ENCODE results near the gene SV2B.

Gene SV2B

DNA sequence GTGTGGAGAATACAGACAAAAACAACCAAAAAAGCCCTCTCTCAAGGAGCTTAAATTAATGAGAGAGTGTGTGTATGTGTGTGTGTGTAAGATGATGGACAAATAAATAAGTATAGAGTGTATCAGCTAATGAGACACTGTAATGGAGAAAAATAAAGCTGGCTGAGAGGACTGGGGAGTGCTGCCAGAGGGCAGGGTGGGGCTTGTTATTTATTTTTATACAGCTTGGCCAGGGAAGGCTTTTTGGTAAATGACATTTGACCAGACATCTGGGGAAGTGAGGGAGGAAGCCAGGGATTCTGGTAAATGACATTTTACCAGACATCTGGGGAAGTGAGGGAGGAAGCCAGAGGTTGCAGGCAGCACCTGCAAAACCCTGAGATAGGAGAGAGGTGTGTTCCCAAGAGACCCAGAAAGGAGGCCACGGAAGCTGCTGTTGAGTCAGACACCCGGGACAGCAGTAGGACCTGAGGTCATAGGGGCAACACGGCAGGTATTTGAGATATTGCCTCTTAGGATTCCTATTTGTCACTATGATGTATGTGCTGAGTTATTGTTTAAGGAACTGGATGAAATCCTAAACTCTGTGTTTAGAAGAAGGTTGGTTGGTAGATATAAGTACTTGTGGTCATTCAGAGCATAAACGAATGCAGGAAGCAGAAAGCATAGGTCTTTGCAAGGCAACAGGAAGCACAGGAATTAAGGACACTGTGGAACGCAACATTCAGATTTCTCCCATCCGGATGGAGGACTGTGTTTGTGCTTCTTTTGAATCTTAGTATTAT, 2.7 kb downstream of the SV2B start:
- Histone ChIP-seq H2BK120ac (ENCODE audit: insufficient read depth, low read length, poor library complexity) (no peak overlapping the region), H4K91ac (ENCODE audit: low read depth, low read length) (no peak overlapping the region), H3K4me3 (ENCODE audit: low read depth, low read length) (no peak overlapping the region), H3K23ac (ENCODE audit: low read length) (no peak overlapping the region), H2AK5ac (ENCODE audit: low read length) (no peak overlapping the region), H4K12ac (ENCODE audit: low read depth, low read length) (no peak overlapping the region), H3K18ac (ENCODE audit: low read length) (no peak overlapping the region), H3K9ac (ENCODE audit: low read length) (no peak overlapping the region), H3K4ac (ENCODE audit: low read depth, low read length) (no peak overlapping the region), H3K9me3 (ENCODE audit: insufficient read depth, low read depth, low read length) (peaks cover 4% of the 10 kb centered on the region), H2BK12ac (ENCODE audit: low read length) (no peak overlapping the region), H3K4me2 (ENCODE audit: low read length) (no peak overlapping the region), H3K27ac (ENCODE audit: low read depth, low read length) (no peak overlapping the region), H3K79me1 (ENCODE audit: low read length) (no peaks in the 10 kb centered on the region), H4K8ac (ENCODE audit: low read depth, low read length) (no peak overlapping the region), H3K79me2 (ENCODE audit: control insufficient read depth, insufficient read depth, low read length, poor library complexity) (no peaks in the 10 kb centered on the region), H3K27me3 (ENCODE audit: insufficient read depth, low read length) (peaks cover 35% of the 10 kb centered on the region), H3K36me3 (ENCODE audit: control insufficient read depth in 1 of 2, insufficient read depth in 2 of 2, low read length in 2 of 2) (no peaks in the 10 kb centered on the region), H3K4me1 (ENCODE audit: control insufficient read depth in 1 of 2, insufficient read depth in 2 of 2, low read length in 2 of 2) (peaks cover 0 to 9% of the 10 kb centered on the region in 2 experiments), H2BK5ac (ENCODE audit: low read depth, low read length, poor library complexity) (no peak overlapping the region), H2AFZ (ENCODE audit: insufficient read depth, low read length, poor library complexity) (no peak overlapping the region), H3K14ac (ENCODE audit: low read length) (no peak overlapping the region)
- peak; percentile 27 to 37 for DNase-seq
- no CpG with 5 or more reads among the region's 6 CpGs for WGBS (ENCODE audit: extremely low coverage, insufficient coverage, insufficient read length)

DNA sequence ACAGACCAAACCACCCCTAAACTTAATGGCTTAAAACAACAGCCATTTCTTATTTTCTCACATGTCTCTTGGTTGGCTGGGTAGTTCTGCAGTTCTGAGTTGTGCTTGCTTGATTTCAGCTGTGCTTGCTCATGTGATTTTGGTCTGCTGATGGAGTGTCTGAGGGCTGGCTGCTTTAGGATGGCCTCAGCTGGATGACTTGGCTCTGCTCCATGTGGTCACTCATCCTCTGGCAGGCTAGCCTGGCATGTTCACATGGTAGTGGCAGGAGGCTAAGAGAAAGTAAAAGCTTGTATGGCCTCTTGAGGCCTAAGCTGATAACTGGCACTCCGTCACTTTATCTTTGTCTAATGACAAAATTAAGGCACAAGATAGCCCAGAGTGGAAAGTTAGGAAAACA, 4.1 kb downstream of the SV2B start:
- Histone ChIP-seq H2AFZ (ENCODE audit: insufficient read depth, low read length, poor library complexity) (no peak overlapping the region), H2BK5ac (ENCODE audit: low read depth, low read length, poor library complexity) (no peak overlapping the region), H3K4me2 (ENCODE audit: low read length) (no peak overlapping the region), H3K9me3 (ENCODE audit: insufficient read depth, low read depth, low read length) (peaks cover 4% of the 10 kb centered on the region), H2BK12ac (ENCODE audit: low read length) (no peak overlapping the region), H3K18ac (ENCODE audit: low read length) (no peak overlapping the region), H3K4me3 (ENCODE audit: low read depth, low read length) (no peak overlapping the region), H3K9ac (ENCODE audit: low read length) (no peak overlapping the region), H4K91ac (ENCODE audit: low read depth, low read length) (no peak overlapping the region), H3K27ac (ENCODE audit: low read depth, low read length) (no peak overlapping the region), H3K4ac (ENCODE audit: low read depth, low read length) (no peak overlapping the region), H3K79me2 (ENCODE audit: control insufficient read depth, insufficient read depth, low read length, poor library complexity) (no peaks in the 10 kb centered on the region), H2BK120ac (ENCODE audit: insufficient read depth, low read length, poor library complexity) (no peak overlapping the region), H3K14ac (ENCODE audit: low read length) (no peak overlapping the region), H2AK5ac (ENCODE audit: low read length) (no peak overlapping the region), H4K12ac (ENCODE audit: low read depth, low read length) (no peak overlapping the region), H3K36me3 (ENCODE audit: control insufficient read depth in 1 of 2, insufficient read depth in 2 of 2, low read length in 2 of 2) (no peaks in the 10 kb centered on the region), H3K79me1 (ENCODE audit: low read length) (no peaks in the 10 kb centered on the region), H4K8ac (ENCODE audit: low read depth, low read length) (no peak overlapping the region), H3K23ac (ENCODE audit: low read length) (no peak overlapping the region), H3K27me3 (ENCODE audit: insufficient read depth, low read length) (peaks cover 29% of the 10 kb centered on the region), H3K4me1 (ENCODE audit: control insufficient read depth in 1 of 2, insufficient read depth in 2 of 2, low read length in 2 of 2) (peaks cover 0 to 9% of the 10 kb centered on the region in 2 experiments)
- WGBS (ENCODE audit: extremely low coverage, insufficient coverage, insufficient read length) = no CpG with 5 or more reads among the region's 1 CpG
- no peak for DNase-seq

DNA sequence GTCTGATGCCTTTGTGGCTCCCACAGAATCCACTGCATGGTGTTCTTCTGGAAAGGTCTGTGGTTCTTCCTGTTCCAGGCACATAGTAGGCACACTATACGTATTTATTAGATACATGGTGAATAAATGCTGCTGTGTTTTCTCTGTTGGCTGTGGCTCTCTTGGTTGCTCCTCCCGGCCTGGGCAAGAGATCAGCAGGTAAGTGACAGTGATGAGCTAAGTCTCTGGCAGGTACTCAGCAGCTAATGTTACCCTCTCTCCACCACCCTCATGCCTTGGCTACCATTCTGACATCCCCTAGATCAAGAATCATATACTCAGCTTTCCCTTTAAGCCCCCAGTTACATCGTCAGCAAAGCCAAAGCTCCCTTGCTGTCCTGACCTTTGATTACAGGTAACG, 8.4 kb downstream of the SV2B start:
- no peaks in the 10 kb centered on the region for H3K79me2 ChIP-seq (ENCODE audit: control insufficient read depth, insufficient read depth, low read length, poor library complexity)
- WGBS (ENCODE audit: extremely low coverage, insufficient coverage, insufficient read length) = no CpG with 5 or more reads among the region's 4 CpGs
- no peak overlapping the region for H2BK5ac ChIP-seq (ENCODE audit: low read depth, low read length, poor library complexity)

DNA sequence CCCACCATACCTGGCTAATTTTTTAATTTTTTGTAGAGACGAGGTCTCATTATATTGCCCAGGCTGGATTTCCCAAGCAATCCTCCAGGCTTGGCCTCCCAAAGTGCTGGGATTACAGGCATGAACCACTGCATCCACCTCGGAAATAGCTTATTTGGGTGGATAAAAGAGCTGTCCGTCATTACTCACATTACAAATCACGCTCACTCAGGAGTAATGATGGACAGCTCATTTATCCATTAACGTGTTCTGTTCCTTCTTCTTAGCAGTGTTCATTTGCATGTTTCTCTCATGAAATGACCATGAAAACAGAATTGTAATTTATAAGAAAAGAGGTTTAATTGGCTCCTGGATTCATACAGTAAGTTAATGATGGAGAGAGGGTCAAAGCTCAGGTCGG, 9.8 kb downstream of the SV2B start:
- Histone ChIP-seq H2AFZ (ENCODE audit: insufficient read depth, low read length, poor library complexity) (no peak overlapping the region), H3K14ac (ENCODE audit: low read length) (no peak overlapping the region), H3K23ac (ENCODE audit: low read length) (no peak overlapping the region), H3K79me1 (ENCODE audit: low read length) (no peaks in the 10 kb centered on the region), H4K12ac (ENCODE audit: low read depth, low read length) (no peak overlapping the region), H4K91ac (ENCODE audit: low read depth, low read length) (no peak overlapping the region), H2BK12ac (ENCODE audit: low read length) (no peak overlapping the region), H3K18ac (ENCODE audit: low read length) (no peak overlapping the region), H3K4me1 (ENCODE audit: control insufficient read depth in 1 of 2, insufficient read depth in 2 of 2, low read length in 2 of 2) (no peaks in the 10 kb centered on the region), H3K4me3 (ENCODE audit: low read depth, low read length) (no peak overlapping the region), H3K9me3 (ENCODE audit: insufficient read depth, low read depth, low read length) (no peaks in the 10 kb centered on the region), H3K4me2 (ENCODE audit: low read length) (no peak overlapping the region), H3K9ac (ENCODE audit: low read length) (no peak overlapping the region), H2BK120ac (ENCODE audit: insufficient read depth, low read length, poor library complexity) (no peak overlapping the region), H2BK5ac (ENCODE audit: low read depth, low read length, poor library complexity) (no peak overlapping the region), H4K8ac (ENCODE audit: low read depth, low read length) (no peak overlapping the region), H3K4ac (ENCODE audit: low read depth, low read length) (no peak overlapping the region), H3K27me3 (ENCODE audit: insufficient read depth, low read length) (no peaks in the 10 kb centered on the region), H3K79me2 (ENCODE audit: control insufficient read depth, insufficient read depth, low read length, poor library complexity) (no peaks in the 10 kb centered on the region), H2AK5ac (ENCODE audit: low read length) (no peak overlapping the region), H3K27ac (ENCODE audit: low read depth, low read length) (no peak overlapping the region), H3K36me3 (ENCODE audit: control insufficient read depth in 1 of 2, insufficient read depth in 2 of 2, low read length in 2 of 2) (no peaks in the 10 kb centered on the region)
- no peak for DNase-seq
- WGBS (ENCODE audit: extremely low coverage, insufficient coverage, insufficient read length) = no CpG with 5 or more reads among the region's 6 CpGs

More for the DNA sequence above, 8.4 kb downstream of the SV2B start:
- no peak overlapping the region for H2AK5ac ChIP-seq (ENCODE audit: low read length)
- no peaks in the 10 kb centered on the region for H3K79me1 ChIP-seq (ENCODE audit: low read length)
- H4K12ac ChIP-seq (ENCODE audit: low read depth, low read length) = no peak overlapping the region
- no peak for DNase-seq
- no peak overlapping the region for H4K8ac ChIP-seq (ENCODE audit: low read depth, low read length)
- no peaks in the 10 kb centered on the region for H3K9me3 ChIP-seq (ENCODE audit: insufficient read depth, low read depth, low read length)
- no peak overlapping the region for H3K18ac ChIP-seq (ENCODE audit: low read length)
- H3K4me2 ChIP-seq (ENCODE audit: low read length) = no peak overlapping the region
- H3K4ac ChIP-seq (ENCODE audit: low read depth, low read length) = no peak overlapping the region
- H3K14ac ChIP-seq (ENCODE audit: low read length) = no peak overlapping the region
- H3K9ac ChIP-seq (ENCODE audit: low read length) = no peak overlapping the region
- no peak overlapping the region for H2BK12ac ChIP-seq (ENCODE audit: low read length)
- no peak overlapping the region for H2AFZ ChIP-seq (ENCODE audit: insufficient read depth, low read length, poor library complexity)
- no peaks in the 10 kb centered on the region for H3K36me3 ChIP-seq (ENCODE audit: control insufficient read depth in 1 of 2, insufficient read depth in 2 of 2, low read length in 2 of 2)
- no peak overlapping the region for H3K27ac ChIP-seq (ENCODE audit: low read depth, low read length)
- no peaks in the 10 kb centered on the region for H3K27me3 ChIP-seq (ENCODE audit: insufficient read depth, low read length)
- no peak overlapping the region for H3K4me3 ChIP-seq (ENCODE audit: low read depth, low read length)
- no peak overlapping the region for H2BK120ac ChIP-seq (ENCODE audit: insufficient read depth, low read length, poor library complexity)
- H3K4me1 ChIP-seq (ENCODE audit: control insufficient read depth in 1 of 2, insufficient read depth in 2 of 2, low read length in 2 of 2) = no peaks in the 10 kb centered on the region
- H4K91ac ChIP-seq (ENCODE audit: low read depth, low read length) = no peak overlapping the region
- no peak overlapping the region for H3K23ac ChIP-seq (ENCODE audit: low read length)
